Fibroblast of peridontal ligament (primary cell): ENCODE results near the gene TGFB1.
"Not testable (repeated sequence)": the region's sequence is repeated elsewhere in the genome, so short reads cannot be mapped to it uniquely, and the experiment has no call there.

Experiments
- DNase-seq: peaks from one replicate; pipeline ENCODE4 v3.0.0-alpha.2; 2010; ENCODE audit errors: extremely low read depth

TGFB1 gene

DNA sequence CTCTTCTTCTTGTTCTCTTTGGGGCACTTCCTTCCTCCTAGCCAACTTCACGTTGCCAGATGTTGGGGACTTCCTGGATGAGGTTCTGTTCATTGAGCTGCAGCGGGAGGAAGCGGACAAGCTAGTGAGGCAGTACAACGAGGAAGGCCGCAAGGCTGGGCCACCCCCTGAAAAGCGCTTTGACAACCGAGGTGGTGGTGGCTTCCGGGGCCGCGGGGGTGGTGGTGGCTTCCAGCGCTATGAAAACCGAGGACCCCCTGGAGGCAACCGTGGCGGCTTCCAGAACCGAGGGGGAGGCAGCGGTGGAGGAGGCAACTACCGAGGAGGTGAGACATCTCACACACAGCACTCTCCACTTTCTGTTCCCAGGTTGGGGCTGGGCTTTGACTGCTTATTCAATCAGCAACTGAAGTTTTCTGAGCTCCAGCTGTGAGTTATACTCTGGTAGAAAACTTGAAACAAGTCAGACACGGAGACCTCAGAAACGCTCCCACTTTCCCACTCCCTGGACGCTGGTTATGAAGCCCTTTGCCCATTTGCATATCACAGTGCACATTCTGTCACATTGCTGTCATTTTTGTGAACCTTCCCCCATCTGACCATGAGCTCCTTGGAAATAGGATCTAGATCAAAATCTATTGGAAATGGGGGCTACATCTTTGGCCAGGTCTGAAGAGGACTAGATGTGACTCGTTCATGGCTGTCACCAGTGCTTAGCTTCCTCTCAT lies 50.9 kb downstream of the TGFB1 start:
- DNase-seq, result no peak

- DNase-seq, result no peak
These were observed 53.2 kb downstream of the TGFB1 start for GRCh38 chr19:41300555-41300954.

- DNase-seq, result peak; percentile 84
These were observed 54.0 kb downstream of the TGFB1 start for GRCh38 chr19:41299755-41300089.

- DNase-seq, result peak; percentile 12
These were observed 54.5 kb downstream of the TGFB1 start for GRCh38 chr19:41299046-41299754.

- peak; percentile 92 for DNase-seq
These were observed 55.3 kb downstream of the TGFB1 start for GRCh38 chr19:41298348-41298964.

- peak; percentile 6 for DNase-seq
These were observed 55.9 kb downstream of the TGFB1 start for GRCh38 chr19:41297628-41298347.

GRCh38 chr19:41296433-41296871 lies 57.3 kb downstream of the TGFB1 start:
- no peak for DNase-seq

DNA sequence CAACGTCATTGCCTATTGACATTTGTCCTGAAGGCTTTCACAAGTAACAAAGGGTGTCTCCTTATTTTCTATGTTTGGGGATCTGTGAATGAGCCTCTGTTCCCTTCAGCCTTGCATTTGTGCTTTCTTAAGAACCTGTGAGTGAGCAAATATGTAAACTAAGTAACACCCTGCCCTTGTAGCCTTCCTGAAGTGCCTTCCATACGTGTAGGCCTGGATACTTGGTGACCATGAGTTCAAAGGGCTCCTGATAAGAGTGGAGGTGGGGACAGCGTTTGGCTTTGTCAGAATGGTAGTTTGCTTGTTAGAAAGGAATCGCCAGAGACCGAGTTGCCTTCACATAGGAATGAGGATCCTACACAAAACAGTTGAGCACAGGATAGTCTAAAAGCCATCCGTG lies 58.2 kb downstream of the TGFB1 start:
- no peak for DNase-seq

GRCh38 chr19:41294393-41294792 lies 59.3 kb downstream of the TGFB1 start:
- DNase-seq, result no peak

DNA sequence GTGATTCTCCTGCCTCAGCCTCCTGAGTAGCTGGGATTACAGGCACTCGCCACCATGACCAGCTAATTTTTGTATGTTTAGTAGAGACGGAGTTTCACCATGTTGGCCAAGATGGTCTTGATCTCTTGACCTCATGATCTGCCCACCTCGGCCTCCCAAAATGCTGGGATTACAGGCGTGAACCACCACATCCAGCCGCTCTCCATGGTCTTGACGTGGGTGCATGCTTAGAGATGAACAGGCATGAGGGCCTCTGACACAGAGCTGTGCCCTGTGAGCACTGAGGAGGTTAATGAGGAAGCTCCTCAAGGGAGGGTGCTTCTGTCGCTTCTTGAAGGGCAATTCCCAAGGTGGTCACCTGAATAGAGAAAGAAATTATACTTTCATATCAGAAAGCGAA lies 63.9 kb downstream of the TGFB1 start:
- not testable (repeated sequence) for DNase-seq

DNA sequence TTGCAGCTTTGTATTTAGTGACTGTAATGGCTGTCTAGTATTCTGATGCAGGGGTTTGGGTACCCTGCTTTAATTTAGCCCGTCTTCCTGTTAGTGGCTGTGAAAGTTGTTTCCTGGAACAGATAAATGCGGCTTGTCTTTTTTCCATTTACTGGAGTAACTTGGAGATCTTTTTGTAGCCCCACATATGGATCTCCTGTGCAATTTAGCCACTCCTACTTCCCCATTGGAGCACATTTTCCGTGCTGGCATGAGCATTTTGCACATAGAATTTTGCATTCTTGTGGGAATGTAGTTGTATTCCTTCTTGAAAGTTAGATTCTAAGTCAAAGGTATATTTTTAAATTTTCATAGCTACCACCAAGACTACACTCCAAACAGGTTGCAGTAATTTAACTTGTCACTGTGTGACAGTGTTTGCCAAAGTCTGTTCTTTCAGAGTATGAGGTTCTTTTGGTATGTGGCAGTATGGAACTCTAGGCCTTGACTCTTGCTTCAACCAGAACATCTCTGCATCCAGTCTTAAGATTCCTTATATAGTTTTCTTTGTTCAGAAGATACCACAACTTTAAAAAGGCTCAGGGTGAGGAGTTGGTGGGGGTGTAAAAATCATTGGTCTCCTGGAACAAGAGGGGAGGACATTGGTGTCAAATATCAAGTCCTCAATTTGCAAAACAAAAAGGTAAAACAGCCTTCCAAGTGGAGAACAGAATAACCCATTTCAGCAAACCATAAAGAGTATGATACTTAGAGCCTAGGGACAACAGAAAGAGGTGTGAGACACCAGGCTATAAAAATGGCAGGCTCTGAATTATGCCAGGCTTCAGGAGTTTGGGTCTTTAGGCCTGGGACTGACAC lies 64.8 kb downstream of the TGFB1 start:
- DNase-seq, result no peak
